Loucy (cell line): ENCODE data around the gene TGFBI.

Source experiments
- EZH2phosphoT487 ChIP-seq: fragments of 200-600 bp; IDR thresholded peaks from 2 replicates; pipeline ENCODE4 v1.6.1; 2018; ENCODE audit warnings: antibody characterized with exemption, mild to moderate bottlenecking, moderate library complexity, borderline replicate concordance
- TF ChIP-seq, protein P1 (sequence below): fragments of 200-600 bp; sonication (generic); conservative IDR thresholded peaks from 2 replicates; pipeline ENCODE4 v1.5.1; 2014; ENCODE audit warnings: mild to moderate bottlenecking, antibody characterized with exemption, low read length

DNA sequence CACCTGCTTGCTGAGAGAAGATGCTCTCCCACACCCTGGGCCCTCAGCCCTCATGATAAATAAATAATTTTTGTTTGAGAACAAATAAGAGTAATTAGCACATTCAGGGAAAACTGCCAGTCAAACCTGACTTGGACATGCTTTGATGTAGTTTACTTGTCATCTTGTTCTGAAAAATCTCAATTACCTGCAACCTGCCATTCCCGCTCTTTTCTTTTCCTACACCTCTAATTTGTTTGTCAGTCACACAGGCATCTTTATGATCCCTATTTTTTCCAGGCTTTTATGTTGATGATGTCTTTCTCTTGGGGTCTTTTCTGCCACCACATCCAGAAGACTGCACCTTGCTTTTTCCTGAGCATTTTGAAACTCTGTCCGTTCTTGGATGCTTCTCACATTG is 28.6 kb upstream of the TGFBI start:
- no peak for TF ChIP-seq EZH2phosphoT487
- TF ChIP-seq, protein P1, sequence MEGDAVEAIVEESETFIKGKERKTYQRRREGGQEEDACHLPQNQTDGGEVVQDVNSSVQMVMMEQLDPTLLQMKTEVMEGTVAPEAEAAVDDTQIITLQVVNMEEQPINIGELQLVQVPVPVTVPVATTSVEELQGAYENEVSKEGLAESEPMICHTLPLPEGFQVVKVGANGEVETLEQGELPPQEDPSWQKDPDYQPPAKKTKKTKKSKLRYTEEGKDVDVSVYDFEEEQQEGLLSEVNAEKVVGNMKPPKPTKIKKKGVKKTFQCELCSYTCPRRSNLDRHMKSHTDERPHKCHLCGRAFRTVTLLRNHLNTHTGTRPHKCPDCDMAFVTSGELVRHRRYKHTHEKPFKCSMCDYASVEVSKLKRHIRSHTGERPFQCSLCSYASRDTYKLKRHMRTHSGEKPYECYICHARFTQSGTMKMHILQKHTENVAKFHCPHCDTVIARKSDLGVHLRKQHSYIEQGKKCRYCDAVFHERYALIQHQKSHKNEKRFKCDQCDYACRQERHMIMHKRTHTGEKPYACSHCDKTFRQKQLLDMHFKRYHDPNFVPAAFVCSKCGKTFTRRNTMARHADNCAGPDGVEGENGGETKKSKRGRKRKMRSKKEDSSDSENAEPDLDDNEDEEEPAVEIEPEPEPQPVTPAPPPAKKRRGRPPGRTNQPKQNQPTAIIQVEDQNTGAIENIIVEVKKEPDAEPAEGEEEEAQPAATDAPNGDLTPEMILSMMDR: no peak
